GM10248 (cell line): ENCODE data around the gene GTF2F1.
"Not testable (repeated sequence)": the region's sequence is repeated elsewhere in the genome, so short reads cannot be mapped to it uniquely, and the experiment has no call there.

ENCODE experiments used
- CTCF ChIA-PET: fragments of 300-600 bp; sonication (Branson Sonifier 250); formaldehyde crosslinking; extraction: SDS; loops from one replicate; lab custom pipeline; 2021; ENCODE audit warnings: antibody characterized with exemption; lab: Yijun Ruan, JAX
- POLR2A ChIA-PET: fragments of 350-650 bp; sonication (Branson Sonifier 250); formaldehyde crosslinking; extraction: SDS; loops from one replicate; lab custom pipeline; 2020; ENCODE audit warnings: antibody characterized with exemption; lab: Yijun Ruan, JAX
- DNase-seq: peaks from one replicate; pipeline ENCODE4 v3.0.0; 2012; ENCODE audit errors: extremely low spot score
- CTCF ChIP-seq: IDR thresholded peaks from 2 replicates; pipeline ENCODE4 v1.5.1; 2012; ENCODE audit warnings: mild to moderate bottlenecking, low read depth; ENCODE audit errors: extremely low read depth, missing control alignments, control extremely low read depth

Gene GTF2F1

DNA sequence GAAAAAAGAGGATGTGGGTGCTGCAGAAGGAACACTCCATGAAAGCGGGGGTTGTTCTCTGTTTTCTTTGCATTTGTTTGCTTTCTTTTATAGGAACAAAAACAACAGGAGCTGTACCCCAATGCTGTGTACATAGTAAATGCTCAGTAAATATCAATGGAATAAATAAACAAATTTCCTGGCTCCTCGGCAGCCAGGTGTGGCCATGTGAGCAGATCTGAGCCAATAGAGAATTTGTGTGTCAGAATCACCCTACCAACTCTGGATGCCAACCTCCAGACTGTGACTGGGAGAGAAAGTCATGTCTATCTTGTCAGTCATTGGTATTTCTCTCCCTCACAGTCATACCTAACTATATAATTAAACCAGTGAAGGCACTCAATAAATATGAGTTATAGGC, 42.3 kb downstream of the GTF2F1 start:
- no peak for DNase-seq
- POLR2A ChIA-PET: no interaction called here
- TF ChIP-seq CTCF: no peak
- CTCF ChIA-PET: no interaction called here

DNA sequence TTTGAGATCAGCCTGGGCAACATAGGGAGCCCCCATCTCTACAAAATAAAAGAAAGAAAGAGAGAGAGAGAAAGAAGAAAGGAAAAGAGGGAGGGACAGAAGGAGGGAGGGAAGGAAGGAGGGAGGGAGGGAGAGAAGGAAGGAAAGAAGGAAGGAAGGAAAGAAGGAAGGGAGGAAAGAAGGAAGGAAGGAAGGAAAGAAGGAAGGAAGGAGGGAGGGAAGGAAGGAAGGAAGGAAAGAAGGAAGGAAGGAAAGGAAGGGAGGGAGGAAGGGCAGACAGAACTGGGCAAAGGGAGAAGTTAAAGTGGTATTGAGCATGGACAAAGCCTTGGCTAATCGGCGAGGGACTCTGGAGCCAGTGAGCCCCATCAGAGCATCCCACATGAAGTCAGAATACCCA, 43.7 kb downstream of the GTF2F1 start:
- POLR2A ChIA-PET, CTCF ChIA-PET, DNase-seq: not testable (repeated sequence)

GRCh38 chr19:6343462-6343861, 49.5 kb downstream of the GTF2F1 start:
- TF ChIP-seq CTCF: no peak
- CTCF ChIA-PET: no interaction called here
- POLR2A ChIA-PET: no interaction called here
- no peak for DNase-seq

DNA sequence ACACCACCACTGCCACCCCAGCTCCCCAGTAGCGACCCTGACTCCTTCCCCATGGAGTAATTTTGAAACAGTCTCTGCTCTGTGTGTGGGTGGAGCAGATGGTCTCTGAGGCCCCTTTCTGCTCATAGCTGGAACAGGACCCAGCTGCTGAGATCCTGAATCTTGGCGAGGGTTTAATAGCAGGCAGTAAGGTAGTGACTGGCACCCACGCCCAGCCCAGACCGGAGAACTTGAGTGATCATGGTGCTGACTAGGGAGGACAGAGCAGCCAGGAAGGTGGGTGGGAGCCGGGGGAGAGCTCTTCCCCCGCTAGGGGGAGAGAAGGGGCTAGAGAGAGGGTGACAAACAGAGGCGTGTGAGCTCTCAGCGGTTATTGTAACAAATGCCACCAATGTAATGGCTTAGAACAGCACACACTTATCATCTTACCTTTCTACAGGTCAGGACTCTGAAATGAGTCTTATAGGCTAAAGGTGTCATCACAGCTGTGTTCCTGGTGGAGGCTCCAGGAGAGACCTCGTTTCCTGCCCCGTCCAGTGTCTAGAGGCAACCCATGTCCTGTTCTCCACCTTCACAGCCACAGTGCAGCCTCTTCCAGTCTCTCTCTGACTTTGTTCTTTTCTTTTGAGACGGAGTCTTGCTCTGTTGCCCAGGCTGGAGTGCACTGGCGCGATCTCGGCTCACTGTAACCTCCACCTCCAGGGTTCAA, 52.3 kb downstream of the GTF2F1 start:
- no peak for DNase-seq
- POLR2A ChIA-PET: no interaction called here
- TF ChIP-seq CTCF: no peak
- CTCF ChIA-PET: interaction anchor here (0.6 to 2.1 kb wide), 6 partner anchors 11 to 122 kb away, joined by 3 to 10 read pairs (median 4); no protein-coding TSS in a partner anchor

- TF ChIP-seq CTCF: no peak
- ChIA-PET CTCF (interaction anchor here (2.8 kb wide), 1 partner anchor 116 kb away, joined by 10 read pairs; no protein-coding TSS in a partner anchor), POLR2A (no interaction called here)
- no peak for DNase-seq
These were observed 58.3 kb downstream of the GTF2F1 start for GRCh38 chr19:6334490-6335285.

DNA sequence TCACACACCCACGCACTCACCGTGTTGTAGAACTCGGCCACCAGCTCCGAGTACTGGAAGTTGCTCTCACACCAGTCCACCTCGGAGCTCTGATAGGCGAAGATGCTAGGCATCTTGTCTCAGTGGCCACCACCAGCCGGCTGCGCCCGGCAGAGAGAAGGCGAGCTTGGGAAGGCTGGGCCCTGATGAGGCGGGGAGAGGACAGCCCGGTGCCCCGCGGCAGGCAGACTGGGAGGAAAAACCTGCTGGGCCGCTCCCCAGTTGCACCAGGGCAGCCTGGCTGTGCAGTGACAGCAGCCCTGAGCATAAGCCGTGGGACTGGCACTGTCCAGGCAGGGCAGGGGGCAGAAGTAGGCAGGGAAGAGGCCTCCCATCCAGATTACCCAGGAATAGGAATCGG, 59.5 kb downstream of the GTF2F1 start, which contains the start of gene ACER1:
Gene ACER1 (minus strand): TSS at position 174 of the 400 bp plus-strand sequence. CDS start 61 bp downstream, at position 113.
- no peak for TF ChIP-seq CTCF
- ChIA-PET CTCF (interaction anchor here (0.9 to 2.8 kb wide), 4 partner anchors 14 to 139 kb away, joined by 3 to 10 read pairs (median 3); no protein-coding TSS in a partner anchor), POLR2A (no interaction called here)
- no peak for DNase-seq
